Skeletal muscle cell (primary cell): Measurements from ENCODE around the gene UBE2J2.

Experiments
- DNase-seq: peaks from one replicate; pipeline ENCODE4 v3.0.0-alpha.2; 2010; ENCODE audit warnings: low read depth
- H3K4me3 ChIP-seq: 2 replicates; pipeline ENCODE4 v1.5.1; 2011; ENCODE audit warnings: low read depth, mild to moderate bottlenecking, control low read depth, low read length, moderate library complexity

UBE2J2 gene

DNA sequence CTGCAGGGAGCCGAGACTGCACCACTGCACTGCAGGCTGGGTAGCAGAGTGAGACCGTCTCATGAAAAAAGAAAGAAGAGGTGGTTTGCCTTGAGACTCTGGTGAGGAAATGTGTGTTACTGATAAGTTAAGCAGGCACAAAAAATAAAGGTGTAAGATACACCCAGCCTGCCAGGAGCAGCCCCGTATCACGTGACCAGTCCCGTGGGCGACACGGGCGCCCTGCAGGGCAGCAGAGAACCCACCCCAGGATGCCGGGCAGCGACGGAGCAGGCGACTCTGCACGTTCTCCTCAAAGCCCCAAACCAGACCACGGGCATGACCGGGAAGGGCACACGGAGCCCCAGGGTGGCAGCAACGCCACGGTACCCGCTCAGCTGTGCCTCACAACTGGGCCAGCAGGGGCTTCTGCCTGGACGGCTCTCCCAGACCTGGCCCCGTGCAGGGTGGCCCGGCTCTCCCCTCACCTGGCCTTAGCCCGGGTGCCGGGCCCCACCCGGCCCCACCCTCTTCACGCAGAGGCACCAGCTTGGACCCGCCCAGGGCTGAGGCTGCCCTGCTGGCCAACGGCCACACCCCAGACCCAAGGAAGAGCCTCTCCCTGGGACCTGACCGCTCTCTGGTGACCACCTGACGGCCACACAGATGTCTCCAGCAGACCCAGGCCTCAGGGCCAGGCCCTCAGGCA is 51.6 kb downstream of the UBE2J2 start:
- H3K4me3 ChIP-seq = no peak overlapping the region
- DNase-seq = no peak

DNA sequence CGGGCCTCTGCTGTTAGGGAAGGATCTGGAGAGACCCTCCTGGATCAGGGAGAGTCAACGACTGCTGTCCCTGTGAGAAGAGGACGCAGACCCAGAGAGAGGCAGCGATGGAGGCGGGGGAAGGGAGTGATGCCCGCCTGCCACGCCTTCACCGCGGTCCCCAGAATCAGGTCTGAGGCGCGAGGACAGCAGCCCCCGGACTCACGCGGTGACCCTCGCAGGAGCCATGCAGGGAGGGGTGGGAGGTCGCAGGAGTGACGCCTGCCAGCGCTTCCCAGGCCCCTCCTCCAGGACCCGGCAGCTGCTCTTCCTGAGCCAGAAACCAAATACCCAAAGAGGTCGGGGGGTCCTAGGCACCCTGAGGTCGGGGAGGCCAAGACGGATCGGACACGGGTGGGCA is 53.5 kb downstream of the UBE2J2 start:
- DNase-seq = no peak
- H3K4me3 ChIP-seq = no peak overlapping the region

DNA sequence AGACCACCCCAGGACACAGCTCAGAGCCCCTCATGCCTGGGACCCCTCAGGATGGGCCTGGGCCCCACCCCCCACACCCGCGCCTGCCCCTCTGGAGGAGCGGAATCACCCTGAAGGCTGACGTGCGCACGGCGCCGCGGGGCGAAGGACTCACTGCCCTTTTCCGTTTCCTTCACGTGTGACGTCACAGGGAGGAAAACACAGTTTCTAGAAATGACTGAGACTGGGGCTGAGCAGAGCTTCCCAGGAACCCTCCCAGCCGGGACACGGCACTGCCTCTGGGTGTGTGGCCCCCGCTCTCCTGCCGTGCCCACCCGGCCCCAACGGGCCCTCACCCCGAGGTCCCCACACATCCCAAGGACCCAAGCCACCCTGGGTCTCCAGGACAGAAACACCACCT is 54.3 kb downstream of the UBE2J2 start:
- no peak for DNase-seq
- no peak overlapping the region for H3K4me3 ChIP-seq

DNA sequence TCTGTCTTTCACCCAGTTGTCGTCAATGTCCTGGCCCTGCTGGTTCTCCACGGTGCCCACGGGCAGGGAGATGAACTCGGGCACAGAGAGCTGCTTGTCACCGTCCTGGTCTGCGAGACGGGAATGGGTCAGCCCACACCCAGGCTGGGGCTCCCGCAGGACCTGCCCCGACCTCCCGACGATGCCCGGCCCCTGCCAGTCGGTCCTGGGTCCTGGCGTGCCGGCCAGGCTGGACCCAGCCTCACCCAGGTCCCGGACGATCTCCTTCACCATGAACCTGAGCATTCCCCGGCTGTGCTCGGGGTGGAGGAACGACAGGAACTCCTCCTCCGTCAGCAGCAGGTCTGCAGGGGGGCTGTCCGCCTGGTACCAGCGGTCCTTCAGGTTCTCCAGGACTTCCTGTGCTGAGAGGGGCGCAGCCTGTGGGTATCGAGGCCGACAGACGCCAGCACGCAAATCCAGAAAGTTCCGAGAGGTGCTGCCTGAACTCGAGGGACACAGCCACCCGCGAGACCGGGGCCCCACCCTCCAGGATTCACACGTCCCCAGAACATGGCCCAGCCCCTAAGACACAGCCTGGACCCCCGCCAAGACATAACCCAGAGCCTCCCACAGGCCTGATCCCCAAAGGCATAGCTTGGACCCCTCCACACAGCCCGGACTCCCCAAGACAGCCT is 55.0 kb downstream of the UBE2J2 start:
- DNase-seq = no peak
- H3K4me3 ChIP-seq = no peak overlapping the region

DNA sequence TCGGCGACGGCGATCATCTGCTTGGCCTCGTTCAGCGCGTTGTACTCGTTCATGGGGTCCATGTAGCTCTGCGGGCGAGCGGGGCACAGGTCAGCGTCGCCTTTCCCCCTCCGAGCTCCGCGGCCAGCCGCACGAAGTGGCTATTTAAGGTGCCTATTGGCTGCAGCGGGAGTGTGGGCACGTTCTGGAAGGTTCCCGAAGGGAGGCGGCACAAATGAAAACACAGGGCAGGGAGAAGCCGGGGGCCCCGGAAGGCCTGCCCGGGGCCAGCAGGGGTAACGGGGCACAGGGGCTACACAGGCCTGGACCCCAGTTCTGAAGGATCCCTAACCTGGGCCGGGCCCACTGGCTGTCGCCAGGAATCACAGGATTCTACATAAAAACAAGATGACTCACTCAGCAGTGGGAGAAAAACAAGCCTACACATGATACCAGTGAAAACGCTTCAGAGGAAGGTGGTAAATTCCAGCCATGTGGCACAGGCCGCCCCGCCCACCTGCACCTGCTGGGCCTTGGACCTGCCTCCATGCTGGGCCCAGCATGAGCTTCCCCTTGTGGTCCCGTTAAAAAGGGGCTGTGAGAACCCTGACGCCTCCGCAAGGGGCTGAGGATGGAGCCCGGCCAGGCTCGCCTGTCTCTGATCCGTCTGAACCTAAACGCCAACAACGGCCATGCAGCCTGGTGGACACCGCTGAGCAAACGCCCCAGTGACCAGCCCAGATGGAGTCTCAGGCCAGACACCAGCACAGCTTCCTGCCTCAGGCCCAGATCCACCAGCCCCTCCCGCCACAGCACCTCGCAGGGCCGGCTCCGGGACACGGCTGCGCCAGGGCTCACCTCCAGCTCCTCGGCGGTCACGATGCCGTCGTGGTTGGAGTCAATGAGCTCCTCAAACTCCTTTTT is 55.8 kb downstream of the UBE2J2 start:
- no peak for DNase-seq
- no peak overlapping the region for H3K4me3 ChIP-seq

DNA sequence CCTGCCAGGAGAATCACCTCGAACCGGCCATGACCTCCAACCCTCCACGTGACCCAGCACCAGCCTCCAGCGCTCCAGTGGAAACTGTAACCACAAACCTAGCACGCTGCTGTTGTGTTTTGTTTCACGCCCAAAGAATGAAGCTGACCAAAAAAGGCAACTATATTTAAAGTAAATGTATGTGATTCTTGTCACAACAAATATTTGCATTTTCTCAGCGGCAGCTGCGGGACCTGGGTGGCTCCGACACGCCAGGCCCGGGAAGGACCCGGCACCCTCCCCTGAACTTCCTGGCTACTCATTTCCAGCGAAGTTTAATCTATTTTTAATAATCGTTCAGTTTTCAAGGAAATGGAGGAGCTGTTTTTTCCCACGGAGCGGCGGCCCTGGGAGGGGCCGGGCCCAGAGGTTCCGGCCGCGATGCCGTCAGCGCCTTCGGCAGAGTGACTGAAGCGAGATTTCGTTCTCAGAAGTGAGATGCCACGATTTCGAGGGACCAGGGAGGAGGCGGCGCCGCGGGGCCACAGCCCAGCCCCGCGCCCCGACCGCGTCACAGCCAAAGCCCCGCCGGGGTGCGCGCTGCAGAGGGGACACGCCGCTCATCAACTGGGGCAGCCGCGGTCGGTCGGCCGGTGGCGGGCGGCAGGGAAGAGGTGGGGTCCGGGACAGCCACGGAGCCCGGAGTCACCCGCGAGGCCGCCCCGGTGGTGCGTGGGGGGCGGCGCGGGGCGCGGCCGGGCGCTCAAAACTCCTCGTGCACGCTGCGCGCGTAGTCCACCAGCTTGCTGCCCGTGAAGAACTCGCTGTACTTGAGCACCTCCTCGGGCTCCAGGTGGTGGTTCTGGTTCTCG is 56.7 kb downstream of the UBE2J2 start:
- no peak overlapping the region for H3K4me3 ChIP-seq
- no peak for DNase-seq

DNA sequence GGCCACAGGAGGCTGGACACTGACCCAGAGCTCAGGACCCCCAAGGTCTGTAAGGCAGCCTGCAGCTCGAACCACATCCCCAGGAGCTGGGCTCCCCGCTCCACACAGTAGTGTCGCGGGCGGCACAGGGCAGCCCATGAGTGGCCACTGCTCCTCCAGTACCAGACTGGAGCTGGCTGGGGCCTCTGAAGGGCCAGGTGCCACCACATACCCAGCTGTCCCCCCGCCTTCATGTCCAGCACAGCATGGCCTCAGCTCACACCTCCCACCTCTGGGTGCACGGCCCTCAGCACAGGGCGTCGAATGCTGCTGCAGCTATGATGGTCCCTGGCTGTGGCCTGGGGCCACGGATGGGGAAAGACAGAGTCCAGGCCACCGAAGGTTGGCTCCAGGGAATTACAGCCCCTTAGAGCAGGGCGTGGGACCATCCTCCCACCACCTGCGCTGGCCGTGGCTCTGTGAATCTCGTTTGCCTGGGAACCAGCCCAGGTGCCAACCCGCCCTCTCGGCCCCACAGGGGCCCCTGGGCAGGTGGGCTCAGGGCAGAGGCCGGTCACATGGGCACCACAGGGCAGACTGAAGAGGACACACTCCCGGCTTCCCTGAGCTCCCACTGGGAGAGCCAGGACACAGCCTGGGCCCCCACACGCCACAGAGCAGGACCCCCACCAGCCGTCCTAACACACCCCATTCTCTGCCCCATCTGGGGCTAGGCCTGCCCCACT is 57.6 kb downstream of the UBE2J2 start:
- H3K4me3 ChIP-seq = no peak overlapping the region
- no peak for DNase-seq

DNA sequence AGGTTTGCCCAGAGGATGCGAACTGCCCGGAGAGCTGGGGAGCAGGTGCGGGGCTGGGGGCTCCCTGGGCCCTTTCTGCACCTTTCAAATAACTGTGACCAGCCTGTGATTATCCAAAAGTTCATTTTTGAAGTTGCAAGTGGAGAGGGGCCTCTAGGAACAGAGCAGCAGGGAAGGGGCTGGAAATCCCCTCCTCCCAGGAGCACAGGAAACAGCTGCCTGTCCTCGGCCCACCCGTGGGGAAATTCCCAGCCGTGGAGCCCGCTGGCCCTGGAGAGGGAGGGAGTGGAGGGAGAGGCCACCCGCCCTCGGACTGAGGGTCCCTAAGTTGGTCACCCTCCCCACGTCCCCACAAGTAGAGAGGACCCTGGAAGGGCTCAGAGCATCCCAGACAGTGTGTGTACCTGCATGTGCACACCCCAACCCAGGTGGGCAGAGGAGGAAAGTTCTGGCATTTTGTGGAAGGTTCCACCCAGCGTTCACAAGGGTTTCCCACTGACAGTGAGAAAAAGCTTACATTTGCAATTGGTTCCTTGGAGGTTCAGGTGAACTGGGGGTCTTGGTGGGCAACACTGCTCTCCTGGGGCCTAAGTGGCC is 58.5 kb downstream of the UBE2J2 start:
- no peak for DNase-seq
- no peak overlapping the region for H3K4me3 ChIP-seq

DNA sequence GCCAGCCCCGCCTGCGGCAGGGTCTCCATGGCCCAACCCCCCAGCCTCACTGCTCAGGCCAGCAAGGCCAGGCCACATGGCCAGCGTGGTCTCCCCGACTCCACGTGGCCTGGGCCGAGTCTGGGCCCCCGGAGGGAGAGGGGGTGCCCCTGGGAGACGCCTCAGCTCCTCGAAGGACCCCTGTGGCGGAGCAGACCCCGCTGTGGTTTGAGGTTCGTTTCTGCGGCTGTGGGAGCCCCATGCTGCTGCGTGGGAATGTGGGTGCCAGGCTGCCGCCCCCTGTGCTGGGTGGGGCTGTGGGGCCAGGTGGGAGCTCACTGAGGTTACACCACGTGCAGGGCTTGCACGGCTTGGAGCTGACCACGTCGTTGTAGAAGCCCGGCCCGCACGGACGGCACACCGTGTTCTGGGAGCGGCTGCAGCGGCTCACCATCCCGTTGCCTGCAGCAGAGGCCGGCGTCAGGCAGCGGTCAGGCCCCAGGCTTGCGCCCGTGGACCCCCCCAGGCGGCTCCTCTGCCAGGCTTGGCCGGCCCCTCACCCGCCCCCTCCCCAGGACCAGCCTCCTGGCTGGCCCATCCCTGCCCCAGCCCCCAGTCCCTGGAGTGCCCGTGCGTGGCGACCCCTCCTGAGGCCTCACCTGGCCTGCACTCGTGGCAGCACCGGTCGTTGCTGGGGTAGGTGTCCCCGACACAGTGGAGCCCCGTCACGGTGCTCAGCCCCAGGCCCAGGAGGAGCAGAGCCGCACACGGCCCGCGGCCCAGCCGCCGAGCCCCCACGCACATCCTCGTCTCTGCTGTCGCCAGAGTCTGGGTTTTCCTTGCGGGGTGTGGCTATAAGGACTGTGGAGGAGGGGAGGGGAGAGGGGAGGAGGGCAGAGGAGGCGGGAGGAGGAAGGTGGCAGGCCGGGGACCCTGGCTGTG is 60.0 kb downstream of the UBE2J2 start, which contains the start of gene TNFRSF4:
TNFRSF4 (minus strand) TSS at position 809 of the 921 bp plus-strand sequence; CDS start at position 783, 26 bp downstream.
- H3K4me3 ChIP-seq = no peak within 1 kb of the TSS
- no peak for DNase-seq

DNA sequence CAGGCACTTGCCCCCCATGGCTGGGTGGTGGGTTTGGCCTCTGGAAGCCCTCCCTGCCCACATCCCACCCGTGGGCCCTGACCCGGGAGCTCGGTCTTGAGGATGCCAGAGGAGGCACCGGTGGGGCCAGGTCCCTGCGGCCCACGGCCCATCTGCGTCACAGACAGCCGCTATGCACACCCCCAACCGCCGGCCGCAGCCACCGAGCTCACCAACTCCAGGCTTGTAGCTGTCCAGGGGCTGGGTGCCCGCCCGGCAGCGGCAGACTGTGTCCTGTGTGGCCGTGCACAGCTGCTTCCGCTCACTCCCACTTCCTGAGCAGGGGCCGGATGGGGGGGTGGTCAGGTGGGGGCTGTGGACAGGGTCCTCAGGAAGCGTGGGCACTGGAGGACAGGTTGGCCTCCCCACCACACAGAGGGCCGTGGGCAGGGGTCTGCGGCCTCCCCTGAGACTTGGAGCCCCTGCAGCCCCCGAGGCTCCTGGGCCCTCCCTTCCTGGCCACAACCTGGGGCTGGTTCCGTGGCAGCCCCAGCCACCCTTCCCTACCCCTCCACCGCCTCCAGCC is 60.8 kb downstream of the UBE2J2 start:
- no peak for DNase-seq
- no peak overlapping the region for H3K4me3 ChIP-seq

DNA sequence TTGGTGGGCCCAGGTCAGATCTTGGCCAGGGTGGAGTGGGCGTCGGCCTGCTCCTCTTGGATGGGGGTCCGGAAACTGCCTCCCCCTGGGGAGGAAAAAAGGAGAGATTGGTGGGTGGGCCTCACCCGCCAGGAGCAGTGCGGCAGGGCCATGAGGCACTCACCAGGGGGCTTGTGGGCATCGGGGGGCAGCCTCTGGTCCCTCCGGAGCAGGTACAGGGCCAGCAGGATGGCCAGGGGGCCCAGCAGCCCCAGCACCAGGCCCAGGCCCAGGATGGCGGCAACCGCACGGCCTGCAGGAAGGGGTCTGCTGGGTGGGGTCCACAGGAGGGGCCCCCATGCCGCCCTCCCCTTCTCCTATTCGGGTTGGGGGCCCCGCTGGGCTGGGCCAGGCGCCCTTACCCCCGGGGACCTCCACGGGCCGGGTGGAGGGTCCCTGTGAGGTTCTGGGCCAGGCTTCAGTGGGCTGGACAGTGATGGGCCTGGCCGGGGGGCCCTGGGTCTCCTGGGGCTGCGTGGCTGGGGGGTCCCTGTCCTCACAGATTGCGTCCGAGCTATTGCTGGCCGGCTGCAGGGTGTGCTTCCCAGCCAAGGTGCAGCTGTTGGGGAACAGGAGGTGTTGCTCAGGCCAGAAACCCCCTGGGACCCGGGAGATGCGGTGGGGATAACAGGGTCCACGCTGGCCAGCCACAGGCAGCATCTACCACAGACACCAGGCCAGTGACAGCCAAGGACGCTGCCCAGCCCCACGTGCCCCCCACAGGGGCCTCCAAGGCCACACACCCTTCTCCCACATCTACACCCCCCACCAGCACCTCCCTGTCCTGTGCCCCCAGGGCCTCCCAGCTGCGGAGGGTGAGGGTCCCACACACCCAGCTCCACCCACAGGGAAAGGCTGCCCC is 61.9 kb downstream of the UBE2J2 start:
- no peak for DNase-seq

DNA sequence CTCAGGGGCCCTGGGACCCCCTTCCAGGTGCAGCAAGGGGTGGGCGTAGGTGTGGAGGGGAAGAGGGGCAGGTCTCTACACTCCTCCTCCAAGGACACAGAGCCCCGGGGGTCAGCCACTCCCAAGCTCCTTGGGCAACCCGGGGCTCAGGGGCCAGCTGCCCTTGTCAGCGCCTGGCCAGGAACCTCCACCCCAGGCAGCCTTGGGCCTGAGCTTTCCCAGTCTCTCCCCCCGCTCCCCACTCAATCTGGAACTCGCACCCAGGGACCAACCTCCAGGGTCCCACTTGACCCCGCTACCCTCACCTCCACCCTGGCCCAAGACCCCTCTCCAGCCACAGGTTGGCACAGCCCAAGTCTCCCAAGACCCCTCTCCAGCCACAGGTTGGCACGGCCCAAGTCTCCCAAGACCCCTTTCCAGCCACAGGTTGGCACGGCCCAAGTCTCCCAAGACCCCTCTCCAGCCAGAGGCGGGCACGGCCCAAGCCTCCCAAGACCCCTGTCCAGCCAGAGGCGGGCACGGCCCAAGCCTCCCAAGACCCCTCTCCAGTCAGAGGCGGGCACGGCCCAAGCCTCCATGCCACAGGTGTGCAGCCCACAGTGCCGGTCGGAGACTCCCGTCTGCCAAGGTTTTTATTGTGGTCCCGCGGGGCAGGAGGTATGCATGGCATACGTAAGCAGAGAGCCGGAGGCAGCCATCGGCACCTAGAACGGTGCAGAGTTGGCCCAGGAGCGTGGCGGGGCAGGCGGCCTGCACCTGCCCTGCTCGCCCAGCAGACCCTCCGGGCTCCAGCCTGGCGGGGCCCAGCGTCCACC is 62.7 kb downstream of the UBE2J2 start:
- DNase-seq = no peak
- no peak overlapping the region for H3K4me3 ChIP-seq

More for the DNA sequence above, 61.9 kb downstream of the UBE2J2 start:
- no peak overlapping the region for H3K4me3 ChIP-seq

DNA sequence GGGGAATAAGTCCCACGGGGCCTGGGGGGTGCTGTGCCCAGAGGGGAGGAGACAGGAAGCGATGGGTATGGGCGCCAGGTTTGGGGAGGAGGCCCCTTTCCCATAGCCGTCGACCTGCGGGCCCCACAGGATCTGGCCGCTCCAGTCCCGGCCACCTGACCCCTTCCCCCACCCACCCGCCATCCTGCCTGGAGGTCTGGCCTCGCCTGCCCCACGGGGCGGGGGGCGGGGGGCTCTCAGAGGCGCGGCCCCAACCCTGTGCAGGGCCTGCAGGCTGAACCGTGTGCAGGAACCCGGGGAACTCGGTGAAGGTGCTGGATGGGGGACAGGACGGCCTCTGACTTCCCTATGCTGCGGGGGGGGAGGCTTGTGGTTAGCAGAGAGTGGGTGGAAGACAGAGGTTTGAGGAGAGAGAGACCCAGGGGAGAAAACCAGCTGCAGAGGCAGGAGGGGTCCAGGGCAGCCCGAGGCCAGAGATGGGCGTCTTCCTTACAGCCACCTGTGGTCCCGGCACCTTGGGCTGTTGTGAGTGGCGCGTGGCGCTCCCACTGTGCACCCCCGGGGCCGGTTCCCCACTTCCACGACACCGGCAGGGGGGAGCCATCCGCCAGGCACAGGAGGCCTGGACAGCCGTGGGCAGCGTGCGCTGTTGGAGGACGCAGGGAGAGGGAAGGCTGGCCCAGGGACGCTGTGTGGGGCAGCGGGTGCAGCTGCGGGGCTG is 64.8 kb downstream of the UBE2J2 start:
- H3K4me3 ChIP-seq = no peak overlapping the region
- peak; percentile 39 for DNase-seq

DNA sequence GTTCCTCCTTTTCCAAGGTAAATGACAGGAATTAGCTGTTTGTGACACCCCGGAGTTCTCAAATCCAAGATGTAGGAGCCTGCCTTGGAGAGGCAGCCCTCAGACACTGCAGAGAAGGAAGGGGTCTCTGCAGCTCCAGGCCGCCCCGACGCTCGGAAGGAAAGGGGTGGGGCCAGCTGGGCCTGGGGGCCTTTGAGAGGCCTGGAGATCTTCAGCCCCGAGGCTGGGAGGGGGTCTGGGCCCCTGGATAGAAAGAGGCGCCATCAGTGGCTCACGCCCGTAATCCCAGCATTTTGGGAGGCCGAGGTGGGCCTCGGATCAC is 66.1 kb downstream of the UBE2J2 start:
- H3K4me3 ChIP-seq = no peak overlapping the region
- no peak for DNase-seq
